Measurements from ENCODE around the gene GPBP1.

GPBP1 gene

GRCh38 chr5:57229313-57229712 lies 55.5 kb downstream of the GPBP1 start:
- TF ChIP-seq CTCF (IDR thresholded peaks at IDR 0.05; ENCODE audit: poor library complexity, severe bottlenecking), result no peak
- peaks cover 6% of the 10 kb centered on the region for H3K9me3 ChIP-seq (ENCODE audit: severe bottlenecking)
- ATAC-seq (ENCODE audit: low read depth) (no peak), DNase-seq (ENCODE audit: low spot score) (no peak)
- H3K27ac ChIP-seq (ENCODE audit: poor library complexity, severe bottlenecking), result no peak overlapping the region
- H3K27me3 ChIP-seq (ENCODE audit: insufficient read depth, poor library complexity, severe bottlenecking), result no peaks in the 10 kb centered on the region
- no peaks in the 10 kb centered on the region for H3K4me1 ChIP-seq (ENCODE audit: insufficient read depth, poor library complexity, severe bottlenecking)
- peaks cover 55% of the 10 kb centered on the region for H3K36me3 ChIP-seq (ENCODE audit: low read depth)
- H3K4me3 ChIP-seq (ENCODE audit: severe bottlenecking), result no peak overlapping the region

- Histone ChIP-seq H3K9me3 (ENCODE audit: severe bottlenecking) (peaks cover 6% of the 10 kb centered on the region), H3K27me3 (ENCODE audit: insufficient read depth, poor library complexity, severe bottlenecking) (no peaks in the 10 kb centered on the region), H3K4me3 (ENCODE audit: severe bottlenecking) (no peak overlapping the region), H3K36me3 (ENCODE audit: low read depth) (peaks cover 66% of the 10 kb centered on the region), H3K4me1 (ENCODE audit: insufficient read depth, poor library complexity, severe bottlenecking) (no peaks in the 10 kb centered on the region), H3K27ac (ENCODE audit: poor library complexity, severe bottlenecking) (no peak overlapping the region)
- DNase-seq (ENCODE audit: low spot score) (no peak), ATAC-seq (ENCODE audit: low read depth) (no peak)
- no peak for TF ChIP-seq CTCF (IDR thresholded peaks at IDR 0.05; ENCODE audit: poor library complexity, severe bottlenecking)
Measured at GRCh38 chr5:57231607-57232006, 57.7 kb downstream of the GPBP1 start.

- Histone ChIP-seq H3K36me3 (ENCODE audit: low read depth) (peaks cover 74% of the 10 kb centered on the region), H3K27ac (ENCODE audit: poor library complexity, severe bottlenecking) (no peak overlapping the region), H3K4me3 (ENCODE audit: severe bottlenecking) (no peak overlapping the region), H3K27me3 (ENCODE audit: insufficient read depth, poor library complexity, severe bottlenecking) (no peaks in the 10 kb centered on the region), H3K9me3 (ENCODE audit: severe bottlenecking) (peaks cover 6% of the 10 kb centered on the region), H3K4me1 (ENCODE audit: insufficient read depth, poor library complexity, severe bottlenecking) (no peaks in the 10 kb centered on the region)
- DNase-seq (ENCODE audit: low spot score) (no peak), ATAC-seq (ENCODE audit: low read depth) (no peak)
- TF ChIP-seq CTCF (IDR thresholded peaks at IDR 0.05; ENCODE audit: poor library complexity, severe bottlenecking), result no peak
Measured at GRCh38 chr5:57232293-57233033, 58.6 kb downstream of the GPBP1 start.

- Histone ChIP-seq H3K9me3 (ENCODE audit: severe bottlenecking) (no peaks in the 10 kb centered on the region), H3K4me1 (ENCODE audit: insufficient read depth, poor library complexity, severe bottlenecking) (no peaks in the 10 kb centered on the region), H3K27ac (ENCODE audit: poor library complexity, severe bottlenecking) (no peak overlapping the region), H3K27me3 (ENCODE audit: insufficient read depth, poor library complexity, severe bottlenecking) (no peaks in the 10 kb centered on the region), H3K4me3 (ENCODE audit: severe bottlenecking) (no peak overlapping the region), H3K36me3 (ENCODE audit: low read depth) (peaks cover 70% of the 10 kb centered on the region)
- DNase-seq (ENCODE audit: low spot score) (no peak), ATAC-seq (ENCODE audit: low read depth) (no peak)
- TF ChIP-seq CTCF (IDR thresholded peaks at IDR 0.05; ENCODE audit: poor library complexity, severe bottlenecking), result no peak
Measured at GRCh38 chr5:57243286-57244137, 69.7 kb downstream of the GPBP1 start.

Measured in RWPE2 (cell line).